ENCODE data around the gene CATSPERE. TPM values are rescaled to one million over a fixed set of nuclear protein-coding genes. Genes with fewer than 3 reads are reported as not detected.
A peak's percentile ranks its signal among the peaks of the same experiment; 100 is the strongest.

The CATSPERE gene, protein sequence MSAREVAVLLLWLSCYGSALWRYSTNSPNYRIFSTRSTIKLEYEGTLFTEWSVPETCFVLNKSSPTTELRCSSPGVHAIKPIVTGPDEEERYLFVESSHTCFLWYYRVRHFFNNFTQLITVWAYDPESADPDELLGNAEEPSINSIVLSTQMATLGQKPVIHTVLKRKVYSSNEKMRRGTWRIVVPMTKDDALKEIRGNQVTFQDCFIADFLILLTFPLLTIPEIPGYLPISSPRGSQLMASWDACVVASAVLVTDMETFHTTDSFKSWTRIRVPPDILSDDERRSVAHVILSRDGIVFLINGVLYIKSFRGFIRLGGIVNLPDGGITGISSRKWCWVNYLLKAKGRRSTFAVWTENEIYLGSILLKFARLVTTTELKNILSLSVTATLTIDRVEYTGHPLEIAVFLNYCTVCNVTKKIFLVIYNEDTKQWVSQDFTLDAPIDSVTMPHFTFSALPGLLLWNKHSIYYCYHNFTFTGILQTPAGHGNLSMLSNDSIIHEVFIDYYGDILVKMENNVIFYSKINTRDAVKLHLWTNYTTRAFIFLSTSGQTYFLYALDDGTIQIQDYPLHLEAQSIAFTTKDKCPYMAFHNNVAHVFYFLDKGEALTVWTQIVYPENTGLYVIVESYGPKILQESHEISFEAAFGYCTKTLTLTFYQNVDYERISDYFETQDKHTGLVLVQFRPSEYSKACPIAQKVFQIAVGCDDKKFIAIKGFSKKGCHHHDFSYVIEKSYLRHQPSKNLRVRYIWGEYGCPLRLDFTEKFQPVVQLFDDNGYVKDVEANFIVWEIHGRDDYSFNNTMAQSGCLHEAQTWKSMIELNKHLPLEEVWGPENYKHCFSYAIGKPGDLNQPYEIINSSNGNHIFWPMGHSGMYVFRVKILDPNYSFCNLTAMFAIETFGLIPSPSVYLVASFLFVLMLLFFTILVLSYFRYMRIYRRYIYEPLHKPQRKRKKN
- total RNA-seq (1 to 10 TPM; 2.0 to 2.2 TPM), polyA plus RNA-seq (under 1 TPM; 0.18 to 0.63 TPM)
- long read RNA-seq, donor 1, partial matches to known transcripts, result 1 of 2 reads
- long read RNA-seq, donor 1, other reads (novel, unspliced or antisense), result 1 of 2 reads
- long read RNA-seq, donor 2, partial matches to known transcripts, result 1 of 4 reads
- long read RNA-seq, donor 2, other reads (novel, unspliced or antisense), result 3 of 4 reads

- peak; percentile 95 for DNase-seq
- no peaks in the 10 kb centered on the region for H3K9me3 ChIP-seq (ENCODE audit: control insufficient read depth, low read length)
- intact Hi-C loops (cut with DNase I), result no loop called here
- no peaks in the 10 kb centered on the region for H3K27me3 ChIP-seq (ENCODE audit: control insufficient read depth in 1 of 2, insufficient read depth in 2 of 2, low read length in 1 of 2)
- peak within 1 kb of the TSS; percentile 20 to 58 for H3K27ac ChIP-seq (ENCODE audit: low read depth in 1 of 2, low read length in 2 of 2)
- peak within 1 kb of the TSS; percentile 14 to 36 for H3K4me3 ChIP-seq (ENCODE audit: low read length in 2 of 2)
- H3K36me3 ChIP-seq (ENCODE audit: control insufficient read depth in 1 of 2, insufficient read depth in 2 of 2, low read length in 1 of 2), result no peaks in the 10 kb centered on the region
- WGBS, 2 donors, result 14 to 17% methylated on average over 47 to 61 of the region's 61 CpGs
- peak; percentile 97 for ATAC-seq (ENCODE audit: low FRiP score)
- H3K4me1 ChIP-seq (ENCODE audit: control insufficient read depth in 1 of 2, insufficient read depth in 2 of 2, low read length in 2 of 2), result no peaks in the 10 kb centered on the region
These were observed at the start of gene CATSPERE for GRCh38 chr1:244461245-244462071. Gene CATSPERE, plus strand, starts transcription at chr1:244461273. Its CDS starts 157 bp downstream, at chr1:244461430.

- intact Hi-C loops (cut with DNase I), result no loop called here
- H3K9me3 ChIP-seq (ENCODE audit: control insufficient read depth, low read length), result no peaks in the 10 kb centered on the region
- DNase-seq (no peak), ATAC-seq (ENCODE audit: low FRiP score) (no peak)
- H3K36me3 ChIP-seq (ENCODE audit: control insufficient read depth in 1 of 2, insufficient read depth in 2 of 2, low read length in 1 of 2), result peaks cover 3 to 10% of the 10 kb centered on the region in 2 donors
- no peak overlapping the region for H3K27ac ChIP-seq (ENCODE audit: low read depth in 1 of 2, low read length in 2 of 2)
- no peaks in the 10 kb centered on the region for H3K27me3 ChIP-seq (ENCODE audit: control insufficient read depth in 1 of 2, insufficient read depth in 2 of 2, low read length in 1 of 2)
- no peaks in the 10 kb centered on the region for H3K4me1 ChIP-seq (ENCODE audit: control insufficient read depth in 1 of 2, insufficient read depth in 2 of 2, low read length in 2 of 2)
- WGBS, 2 donors, result 96 to 98% methylated on average over 5 of the region's 5 CpGs
- H3K4me3 ChIP-seq (ENCODE audit: low read length in 2 of 2), result no peak overlapping the region
These were observed 48.9 kb upstream of the CATSPERE start for GRCh38 chr1:244412176-244412575.

GRCh38 chr1:244413736-244414135 lies 47.3 kb upstream of the CATSPERE start:
- intact Hi-C loops (cut with DNase I), result no loop called here
- Histone ChIP-seq H3K27me3 (ENCODE audit: control insufficient read depth in 1 of 2, insufficient read depth in 2 of 2, low read length in 1 of 2) (no peaks in the 10 kb centered on the region), H3K4me3 (ENCODE audit: low read length in 2 of 2) (no peak overlapping the region), H3K4me1 (ENCODE audit: control insufficient read depth in 1 of 2, insufficient read depth in 2 of 2, low read length in 2 of 2) (no peaks in the 10 kb centered on the region), H3K36me3 (ENCODE audit: control insufficient read depth in 1 of 2, insufficient read depth in 2 of 2, low read length in 1 of 2) (peaks cover 3 to 10% of the 10 kb centered on the region in 2 donors), H3K9me3 (ENCODE audit: control insufficient read depth, low read length) (no peaks in the 10 kb centered on the region), H3K27ac (ENCODE audit: low read depth in 1 of 2, low read length in 2 of 2) (no peak overlapping the region)
- DNase-seq (no peak), ATAC-seq (ENCODE audit: low FRiP score) (no peak)
- WGBS, 2 donors, result 95 to 98% methylated on average over 3 of the region's 3 CpGs

DNA sequence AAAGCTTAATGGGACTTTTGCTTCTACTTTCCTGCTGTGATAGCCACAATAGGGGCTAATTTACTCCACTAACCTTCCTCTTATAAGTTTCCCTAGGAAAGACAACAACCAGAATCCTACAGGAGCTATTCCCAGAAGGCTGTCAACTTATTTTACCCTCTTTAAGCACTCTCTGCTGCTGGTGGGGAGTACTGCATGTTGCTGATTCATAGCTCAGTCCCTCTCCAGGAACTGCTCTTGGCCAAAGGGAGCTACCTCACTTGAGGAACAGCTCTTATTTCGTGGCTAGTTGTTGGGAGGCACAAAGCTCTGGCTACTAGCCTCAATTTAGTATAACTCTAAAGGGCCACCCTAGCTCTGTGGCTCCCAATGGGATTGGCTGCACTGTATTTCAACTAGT lies 46.5 kb upstream of the CATSPERE start:
- whole genome bisulfite sequencing, 2 donors, result 91 to 96% methylated on average over 1 of the region's 1 CpG
- intact Hi-C loops (cut with DNase I), result no loop called here
- no peaks in the 10 kb centered on the region for H3K9me3 ChIP-seq (ENCODE audit: control insufficient read depth, low read length)
- H3K27me3 ChIP-seq (ENCODE audit: control insufficient read depth in 1 of 2, insufficient read depth in 2 of 2, low read length in 1 of 2), result no peaks in the 10 kb centered on the region
- no peak overlapping the region for H3K4me3 ChIP-seq (ENCODE audit: low read length in 2 of 2)
- H3K36me3 ChIP-seq (ENCODE audit: control insufficient read depth in 1 of 2, insufficient read depth in 2 of 2, low read length in 1 of 2), result peaks cover 3 to 10% of the 10 kb centered on the region in 2 donors
- DNase-seq (no peak), ATAC-seq (ENCODE audit: low FRiP score) (no peak)
- H3K4me1 ChIP-seq (ENCODE audit: control insufficient read depth in 1 of 2, insufficient read depth in 2 of 2, low read length in 2 of 2), result no peaks in the 10 kb centered on the region
- H3K27ac ChIP-seq (ENCODE audit: low read depth in 1 of 2, low read length in 2 of 2), result no peak overlapping the region

- DNase-seq (no peak), ATAC-seq (ENCODE audit: low FRiP score) (no peak)
- intact Hi-C loops (cut with DNase I), result no loop called here
- H3K36me3 ChIP-seq (ENCODE audit: control insufficient read depth in 1 of 2, insufficient read depth in 2 of 2, low read length in 1 of 2), result peaks cover 0 to 6% of the 10 kb centered on the region in 2 donors
- H3K27ac ChIP-seq (ENCODE audit: low read depth in 1 of 2, low read length in 2 of 2), result no peak overlapping the region
- no peaks in the 10 kb centered on the region for H3K27me3 ChIP-seq (ENCODE audit: control insufficient read depth in 1 of 2, insufficient read depth in 2 of 2, low read length in 1 of 2)
- peaks cover 0 to 6% of the 10 kb centered on the region in 2 donors for H3K4me1 ChIP-seq (ENCODE audit: control insufficient read depth in 1 of 2, insufficient read depth in 2 of 2, low read length in 2 of 2)
- H3K9me3 ChIP-seq (ENCODE audit: control insufficient read depth, low read length), result no peaks in the 10 kb centered on the region
- H3K4me3 ChIP-seq (ENCODE audit: low read length in 2 of 2), result no peak overlapping the region
- 85% methylated on average over 4 of the region's 4 CpGs for WGBS, 2 donors
These were observed 42.0 kb upstream of the CATSPERE start for GRCh38 chr1:244419024-244419423.

DNA sequence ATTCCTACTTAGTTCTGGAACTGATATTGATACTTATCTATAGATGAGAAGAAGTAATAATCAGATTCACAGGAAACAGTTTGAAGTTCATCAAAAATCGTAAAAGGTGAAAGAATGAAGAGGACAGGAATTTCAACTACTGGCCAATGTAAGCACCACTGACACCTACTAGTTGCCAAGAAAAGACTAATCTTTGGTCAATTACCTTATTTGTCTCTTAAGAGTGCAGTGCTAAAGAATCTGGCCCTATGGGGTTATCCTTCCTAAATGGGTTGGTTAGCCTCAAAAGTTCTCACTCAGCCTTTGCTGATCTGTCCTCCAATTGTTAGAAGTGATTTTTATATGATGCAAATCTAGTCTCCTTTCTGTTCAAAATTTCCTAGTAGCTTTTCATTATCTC lies 38.9 kb upstream of the CATSPERE start:
- H3K4me3 ChIP-seq (ENCODE audit: low read length in 2 of 2), result no peak overlapping the region
- H3K36me3 ChIP-seq (ENCODE audit: control insufficient read depth in 1 of 2, insufficient read depth in 2 of 2, low read length in 1 of 2), result peaks cover 0 to under 1% of the 10 kb centered on the region in 2 donors
- WGBS, 2 donors, result 43 to 44% methylated on average over 1 of the region's 1 CpG
- H3K27me3 ChIP-seq (ENCODE audit: control insufficient read depth in 1 of 2, insufficient read depth in 2 of 2, low read length in 1 of 2), result no peaks in the 10 kb centered on the region
- H3K27ac ChIP-seq (ENCODE audit: low read depth in 1 of 2, low read length in 2 of 2), result no peak overlapping the region
- peaks cover 0 to 8% of the 10 kb centered on the region in 2 donors for H3K4me1 ChIP-seq (ENCODE audit: control insufficient read depth in 1 of 2, insufficient read depth in 2 of 2, low read length in 2 of 2)
- no peak for ATAC-seq (ENCODE audit: low FRiP score)
- no peaks in the 10 kb centered on the region for H3K9me3 ChIP-seq (ENCODE audit: control insufficient read depth, low read length)
- DNase-seq, result no peak
- intact Hi-C loops (cut with DNase I), result no loop called here

GRCh38 chr1:244424649-244425334 lies 36.3 kb upstream of the CATSPERE start:
- Histone ChIP-seq H3K4me3 (ENCODE audit: low read length in 2 of 2) (no peak overlapping the region), H3K27ac (ENCODE audit: low read depth in 1 of 2, low read length in 2 of 2) (no peak overlapping the region), H3K4me1 (ENCODE audit: control insufficient read depth in 1 of 2, insufficient read depth in 2 of 2, low read length in 2 of 2) (peaks cover 0 to 8% of the 10 kb centered on the region in 2 donors), H3K9me3 (ENCODE audit: control insufficient read depth, low read length) (no peaks in the 10 kb centered on the region), H3K27me3 (ENCODE audit: control insufficient read depth in 1 of 2, insufficient read depth in 2 of 2, low read length in 1 of 2) (no peaks in the 10 kb centered on the region), H3K36me3 (ENCODE audit: control insufficient read depth in 1 of 2, insufficient read depth in 2 of 2, low read length in 1 of 2) (no peaks in the 10 kb centered on the region)
- DNase-seq (no peak), ATAC-seq (ENCODE audit: low FRiP score) (no peak)
- intact Hi-C loops (cut with DNase I), result no loop called here
- WGBS, 2 donors, result 62 to 71% methylated on average over 2 of the region's 2 CpGs

Measured in aorta (tissue), 5 donors.